ENCODE results near the gene HS6ST2.

GRCh38 chrX:132853040-132853439 is 105.4 kb downstream of the HS6ST2 start:
- no peak for TF ChIP-seq EZH2 (IDR thresholded peaks at IDR 0.05; ENCODE audit: insufficient read depth, poor library complexity, severe bottlenecking)
- TF ChIP-seq EZH2phosphoT487 (IDR thresholded peaks at IDR 0.05; ENCODE audit: insufficient read depth, low read depth): no peak
